Activated CD8-positive, alpha-beta memory T cell treated with anti-CD3 and anti-CD28 coated beads, Interleukin-2, amount 50 U/mL, for 24 hours (primary cell): Measurements from ENCODE around the gene NELFCD.
A peak's percentile ranks its signal among the peaks of the same experiment; 100 is the strongest.
"Not testable (repeated sequence)": the region's sequence is repeated elsewhere in the genome, so short reads cannot be mapped to it uniquely, and the experiment has no call there.

Source experiments
- DNase-seq: peaks from one replicate; pipeline ENCODE4 v3.0.0-alpha.2; 2020; ENCODE audit errors: extremely low read depth

The NELFCD gene

GRCh38 chr20:59026904-59027740 is 46.1 kb downstream of the NELFCD start:
- no peak for DNase-seq

- no peak for DNase-seq
Measured at GRCh38 chr20:59027741-59028320, 46.8 kb downstream of the NELFCD start.

GRCh38 chr20:59028812-59029211 is 47.8 kb downstream of the NELFCD start:
- no peak for DNase-seq

- DNase-seq, result no peak
Measured at GRCh38 chr20:59030911-59031563, 50.0 kb downstream of the NELFCD start.

- DNase-seq, result no peak
Measured at GRCh38 chr20:59031564-59032022, 50.5 kb downstream of the NELFCD start.

- peak; percentile 79 for DNase-seq
Measured at GRCh38 chr20:59032023-59032712, 51.1 kb downstream of the NELFCD start, which contains the start of gene ATP5F1E. TSS of gene ATP5F1E (minus strand) at chr20:59032335. CDS start at chr20:59032251, 84 bp downstream.

GRCh38 chr20:59032713-59033059 is 51.6 kb downstream of the NELFCD start:
- no peak for DNase-seq

GRCh38 chr20:59033093-59033492 is 52.0 kb downstream of the NELFCD start:
- DNase-seq, result no peak

- no peak for DNase-seq
Measured at GRCh38 chr20:59033616-59034165, 52.6 kb downstream of the NELFCD start.

GRCh38 chr20:59035381-59035780 is 54.3 kb downstream of the NELFCD start:
- no peak for DNase-seq

GRCh38 chr20:59037386-59037785 is 56.3 kb downstream of the NELFCD start:
- no peak for DNase-seq

GRCh38 chr20:59039233-59039632 is 58.2 kb downstream of the NELFCD start:
- DNase-seq, result no peak

- DNase-seq, result no peak
Measured at GRCh38 chr20:59040667-59041066, 59.6 kb downstream of the NELFCD start.

- DNase-seq, result not testable (repeated sequence)
Measured at GRCh38 chr20:59041487-59041886, 60.4 kb downstream of the NELFCD start.

GRCh38 chr20:59042151-59042795 is 61.2 kb downstream of the NELFCD start, which contains the start of gene PRELID3B:
TSS of gene PRELID3B (minus strand) at chr20:59042786. CDS start at chr20:59042730, 56 bp downstream.
- no peak for DNase-seq

GRCh38 chr20:59042796-59043631 is 62.0 kb downstream of the NELFCD start:
- DNase-seq, result peak; percentile 78

GRCh38 chr20:59043698-59044097 is 62.6 kb downstream of the NELFCD start:
- DNase-seq, result no peak

GRCh38 chr20:59044295-59044694 is 63.2 kb downstream of the NELFCD start:
- no peak for DNase-seq
